Panc1 (cell line): ENCODE data around the gene ASRGL1. TPM values are rescaled to one million over a fixed set of nuclear protein-coding genes. Genes with fewer than 3 reads are reported as not detected.

Experiments
- ATAC-seq: fragments of 200-7000 bp; cut with Tn5 transposase; 2 replicates; pipeline ENCODE4 v1.9.1; 2020; ENCODE audit warnings: mild to moderate bottlenecking, moderate library complexity
- BruUV-seq: library from RNA; stranded (reverse); fragments of 400-500 nt; replicated peaks from 2 replicates; lab custom pipeline; 2021; lab: Mats Ljungman, UMichigan
- CTCF ChIA-PET: fragments of 300-600 bp; sonication (Branson Sonifier 250); formaldehyde crosslinking; loops from one replicate; lab custom pipeline; 2022; ENCODE audit warnings: antibody characterized with exemption; lab: Charles Lee
- POLR2A ChIA-PET: fragments of 300-600 bp; sonication (Branson Sonifier 250); formaldehyde crosslinking; loops from one replicate; lab custom pipeline; 2022; ENCODE audit warnings: antibody characterized with exemption; lab: Charles Lee
- DNase-seq: peaks from one replicate; pipeline ENCODE4 v3.0.0-alpha.2; 2010; ENCODE audit warnings: low read depth, low spot score
- H3K27ac ChIP-seq: 2 replicates; pipeline ENCODE4 v1.5.1; 2011; ENCODE audit warnings: mild to moderate bottlenecking, low read length, inconsistent platforms
- H3K27me3 ChIP-seq: fragments of 200-500 bp; sonication (Bioruptor generic); 2 replicates; pipeline ENCODE4 v1.6.0; 2014; ENCODE audit warnings: low read length, inconsistent platforms; ENCODE audit not compliant: control insufficient read depth, insufficient read depth
- H3K36me3 ChIP-seq: fragments of 200-500 bp; sonication (Bioruptor generic); 2 replicates; pipeline ENCODE4 v1.5.1; 2014; ENCODE audit warnings: inconsistent platforms, mild to moderate bottlenecking, low read length, moderate library complexity; ENCODE audit not compliant: control insufficient read depth, insufficient read depth
- H3K4me1 ChIP-seq: 2 replicates; pipeline ENCODE4 v1.5.1; 2011; ENCODE audit warnings: inconsistent platforms, mild to moderate bottlenecking, low read length, moderate library complexity; ENCODE audit not compliant: control insufficient read depth, insufficient read depth
- H3K4me3 ChIP-seq, 2 experiments: 2 replicates each; pipeline ENCODE4 v1.5.1; 2011 to 2012; ENCODE audit warnings: low read depth in 2 of 2, low read length in 2 of 2, mild to moderate bottlenecking in 2 of 2, inconsistent platforms in 1 of 2, moderate library complexity in 1 of 2
- H3K9me3 ChIP-seq: fragments of 200-500 bp; sonication (Bioruptor generic); 2 replicates; pipeline ENCODE4 v1.5.1; 2014; ENCODE audit warnings: low read depth, mild to moderate bottlenecking, inconsistent platforms, low read length, moderate library complexity; ENCODE audit not compliant: control insufficient read depth, insufficient read depth
- CTCF ChIP-seq: fragments of 450-650 bp; IDR thresholded peaks from 2 replicates; pipeline ENCODE4 v1.5.1; 2017; ENCODE audit warnings: mild to moderate bottlenecking
- POLR2AphosphoS5 ChIP-seq: IDR thresholded peaks from 2 replicates; pipeline ENCODE4 v1.6.1; 2012; ENCODE audit warnings: mild to moderate bottlenecking, low read depth, low read length, moderate library complexity
- SIN3A ChIP-seq: IDR thresholded peaks from 2 replicates; pipeline ENCODE4 v1.6.1; 2012; ENCODE audit warnings: low read depth, mild to moderate bottlenecking, low read length, moderate library complexity, borderline replicate concordance; ENCODE audit not compliant: insufficient read depth
- in situ Hi-C: cut with HindIII; loops from 2 replicates; pipeline ENCODE4 v1.10.0; 2016; ENCODE audit warnings: low sequenced_read_pairs, low pct_unique_long_range_greater_than_20kb
- intact Hi-C: fragments of 100-400 bp; cut with micrococcal nuclease; formaldehyde crosslinking; loops from one replicate; pipeline ENCODE4 v1.10.0; 2022; ENCODE audit not compliant: unreplicated experiment
- total RNA-seq: library from RNA; stranded (reverse); gene quantifications from one replicate; pipeline ENCODE4 v1.2.1, GENCODE V29; 2021; ENCODE audit not compliant: unreplicated experiment

ASRGL1 gene
- total RNA-seq, 1 experiment from 2014 or later = 43.2 TPM

GRCh38 chr11:62393061-62393611 lies 55.9 kb downstream of the ASRGL1 start:
- Histone ChIP-seq H3K27me3 (no peaks in the 10 kb centered on the region), H3K9me3 (no peaks in the 10 kb centered on the region), H3K36me3 (no peaks in the 10 kb centered on the region), H3K4me3 (no peak overlapping the region), H3K4me1 (peaks cover 23% of the 10 kb centered on the region), H3K27ac (peak overlapping the region; percentile 55; the same call in 1 of the 2 replicates)
- TF ChIP-seq POLR2AphosphoS5 (no peak), CTCF (peak; percentile 47)
- DNase-seq (no peak), ATAC-seq (no peak)
- intact Hi-C loops (loop anchor here (10.0 kb wide), 1 partner anchor 152 kb away; the partner anchor contains the start of gene AHNAK), in situ Hi-C loops (no loop called here)
- ChIA-PET CTCF (interaction anchor here (0.5 to 2.8 kb wide), 3 partner anchors 150 to 456 kb away, joined by 3 to 11 read pairs (median 4); partner anchors contain the start of gene B3GAT3), POLR2A (no interaction called here)
- no TSS peak for BruUV-seq

GRCh38 chr11:62393735-62394134 lies 56.5 kb downstream of the ASRGL1 start:
- Histone ChIP-seq H3K27ac (no peak overlapping the region), H3K36me3 (no peaks in the 10 kb centered on the region), H3K27me3 (no peaks in the 10 kb centered on the region), H3K4me3 (no peak overlapping the region), H3K9me3 (no peaks in the 10 kb centered on the region), H3K4me1 (peaks cover 29% of the 10 kb centered on the region)
- CTCF ChIA-PET = interaction anchor here (2.8 kb wide), 1 partner anchor 149 kb away, joined by 11 read pairs; no protein-coding TSS in a partner anchor
- DNase-seq (no peak), ATAC-seq (no peak)
- BruUV-seq = no TSS peak
- TF ChIP-seq POLR2AphosphoS5 = no peak
- peak; percentile 7; the same call in 1 of the 2 replicates for TF ChIP-seq CTCF
- intact Hi-C loops = loop anchor here (10.0 kb wide), 1 partner anchor 151 kb away; the partner anchor contains the start of gene AHNAK
- POLR2A ChIA-PET = no interaction called here
- in situ Hi-C loops = no loop called here

GRCh38 chr11:62394825-62395538 lies 57.7 kb downstream of the ASRGL1 start:
- ChIA-PET POLR2A (interaction anchor here (0.5 to 0.7 kb wide), 2 partner anchors 56 to 357 kb away, joined by 4 to 7 read pairs; no protein-coding TSS in a partner anchor), CTCF (interaction anchor here (0.5 to 2.8 kb wide), 10 partner anchors 10 to 166 kb away, joined by 3 to 25 read pairs (median 4); no protein-coding TSS in a partner anchor)
- in situ Hi-C loops = no loop called here
- no peaks in the 10 kb centered on the region for H3K36me3 ChIP-seq
- H3K27ac ChIP-seq = peak overlapping the region; percentile 77
- H3K9me3 ChIP-seq = no peaks in the 10 kb centered on the region
- TF ChIP-seq SIN3A = no peak
- peak; percentile 75; the same call in 1 of the 2 replicates for TF ChIP-seq CTCF
- no peaks in the 10 kb centered on the region for H3K27me3 ChIP-seq
- no peak overlapping the region; a peak in 1 of 4 replicates for H3K4me3 ChIP-seq
- BruUV-seq = no TSS peak
- ATAC-seq (peak; percentile 94), DNase-seq (no peak)
- intact Hi-C loops = loop anchor here (10.0 kb wide), 1 partner anchor 150 kb away; the partner anchor contains the start of gene AHNAK
- peaks cover 41% of the 10 kb centered on the region for H3K4me1 ChIP-seq
